PC-9 (cell line): ENCODE measurements around the gene PPIE. TPM values are rescaled to one million over a fixed set of nuclear protein-coding genes. Genes with fewer than 3 reads are reported as not detected.
A peak's percentile ranks its signal among the peaks of the same experiment; 100 is the strongest.
"Not testable (repeated sequence)": the region's sequence is repeated elsewhere in the genome, so short reads cannot be mapped to it uniquely, and the experiment has no call there.

ENCODE experiments used
- BruUV-seq: library from RNA; stranded (reverse); fragments of 400-500 nt; replicated peaks from 2 replicates; lab custom pipeline; 2021; lab: Mats Ljungman, UMichigan
- CTCF ChIA-PET: fragments of 300-600 bp; sonication (Branson Sonifier 250); formaldehyde crosslinking; loops from one replicate; lab custom pipeline; 2022; ENCODE audit warnings: antibody characterized with exemption; lab: Charles Lee
- POLR2A ChIA-PET: fragments of 300-600 bp; sonication (Branson Sonifier 250); formaldehyde crosslinking; loops from one replicate; lab custom pipeline; 2022; ENCODE audit warnings: antibody characterized with exemption; ENCODE audit not compliant: unreplicated experiment; lab: Charles Lee
- DNase-seq, 2 experiments: peaks; one replicate each; pipeline versions ENCODE4 v3.0.0 to v3.0.0-alpha.2; 2015 to 2022; ENCODE audit warnings: mixed read lengths in 1 of 2
- H2AFZ ChIP-seq: fragments of 200-600 bp; sonication (generic); 2 replicates; pipeline ENCODE4 v1.8.1; 2017; ENCODE audit warnings: antibody characterized with exemption
- H3F3A ChIP-seq: fragments of 200-600 bp; sonication (generic); 2 replicates; pipeline ENCODE4 v1.8.1; 2017; ENCODE audit warnings: antibody characterized with exemption, mild to moderate bottlenecking, low read depth; ENCODE audit not compliant: insufficient read depth
- H3K27ac ChIP-seq: fragments of 200-600 bp; sonication (generic); 2 replicates; pipeline ENCODE4 v1.6.1; 2016; ENCODE audit warnings: mixed run types
- H3K27me3 ChIP-seq: fragments of 200-600 bp; sonication (generic); 2 replicates; pipeline ENCODE4 v1.6.1; 2016; ENCODE audit warnings: low read depth, mixed run types; ENCODE audit not compliant: insufficient read depth
- H3K36me3 ChIP-seq: fragments of 200-600 bp; sonication (generic); 2 replicates; pipeline ENCODE4 v1.6.1; 2016; ENCODE audit warnings: low read depth, mixed run types
- H3K4me1 ChIP-seq: fragments of 200-600 bp; sonication (generic); replicated peaks from 2 replicates; pipeline ENCODE4 v1.6.1; 2016; ENCODE audit warnings: mixed run types; ENCODE audit not compliant: insufficient read depth
- H3K4me2 ChIP-seq: fragments of 200-600 bp; sonication (generic); 2 replicates; pipeline ENCODE4 v1.6.1; 2017; ENCODE audit warnings: mixed run types
- H3K4me3 ChIP-seq: fragments of 200-600 bp; sonication (generic); 2 replicates; pipeline ENCODE4 v1.6.1; 2016; ENCODE audit warnings: mixed run types
- H3K79me2 ChIP-seq: fragments of 200-600 bp; sonication (generic); 2 replicates; pipeline ENCODE4 v1.6.1; 2017; ENCODE audit warnings: low read depth, mixed run types
- H3K9me2 ChIP-seq: fragments of 200-600 bp; sonication (generic); 2 replicates; pipeline ENCODE4 v1.8.1; 2017; ENCODE audit warnings: mild to moderate bottlenecking; ENCODE audit not compliant: insufficient read depth
- H3K9me3 ChIP-seq: fragments of 200-600 bp; sonication (generic); 2 replicates; pipeline ENCODE4 v1.8.1; 2016; ENCODE audit warnings: low read depth; ENCODE audit not compliant: insufficient read depth
- H4K20me1 ChIP-seq: fragments of 200-600 bp; sonication (generic); 2 replicates; pipeline ENCODE4 v1.8.1; 2017; ENCODE audit not compliant: insufficient read depth
- CTCF ChIP-seq: fragments of 200-600 bp; sonication (generic); conservative IDR thresholded peaks from 2 replicates; pipeline ENCODE4 v1.6.1; 2017; ENCODE audit warnings: mixed run types, antibody characterized with exemption, mild to moderate bottlenecking, moderate library complexity
- EZH2 ChIP-seq: fragments of 200-600 bp; sonication (generic); IDR thresholded peaks from 2 replicates; pipeline ENCODE4 v1.8.0; 2017; ENCODE audit warnings: antibody characterized with exemption, low read depth
- intact Hi-C: fragments of 100-400 bp; cut with micrococcal nuclease; formaldehyde crosslinking; loops from one replicate; pipeline ENCODE4 v1.10.0; 2022; ENCODE audit not compliant: unreplicated experiment
- total RNA-seq: library from RNA; stranded (reverse); gene quantifications from 2 replicates; pipeline ENCODE4 v1.2.3, GENCODE V29; 2021

The PPIE gene
- total RNA-seq, 1 experiment from 2014 or later, result 81.1 TPM

- intact Hi-C loops, result no loop called here
- ChIA-PET CTCF (no interaction called here), POLR2A (no interaction called here)
- Histone ChIP-seq H3K9me3 (no peaks in the 10 kb centered on the region), H3K9me2 (no peaks in the 10 kb centered on the region), H3F3A (no peaks in the 10 kb centered on the region), H2AFZ (no peak overlapping the region), H3K79me2 (no peaks in the 10 kb centered on the region), H4K20me1 (no peaks in the 10 kb centered on the region), H3K4me1 (no peaks in the 10 kb centered on the region), H3K36me3 (no peaks in the 10 kb centered on the region), H3K4me2 (no peak overlapping the region), H3K27me3 (no peaks in the 10 kb centered on the region), H3K4me3 (no peak overlapping the region), H3K27ac (no peak overlapping the region)
- no peak for DNase-seq
- BruUV-seq, result no TSS peak
- TF ChIP-seq EZH2 (no peak), CTCF (no peak)
These were observed 53.2 kb downstream of the PPIE start for GRCh38 chr1:39791838-39792237.

- Histone ChIP-seq H3K4me2 (no peak overlapping the region), H2AFZ (no peak overlapping the region), H4K20me1 (no peaks in the 10 kb centered on the region), H3K79me2 (no peaks in the 10 kb centered on the region), H3K9me3 (no peaks in the 10 kb centered on the region), H3K27me3 (no peaks in the 10 kb centered on the region), H3K4me1 (peaks cover 10% of the 10 kb centered on the region), H3K36me3 (no peaks in the 10 kb centered on the region), H3F3A (peaks cover 5% of the 10 kb centered on the region; the same call in 1 of the 2 replicates), H3K27ac (no peak overlapping the region), H3K4me3 (no peak overlapping the region), H3K9me2 (no peaks in the 10 kb centered on the region)
- BruUV-seq, result no TSS peak
- intact Hi-C loops, result no loop called here
- POLR2A ChIA-PET, result no interaction called here
- TF ChIP-seq CTCF, result no peak
- TF ChIP-seq EZH2, result no peak
- DNase-seq, result no peak
- CTCF ChIA-PET, result no interaction called here
These were observed 57.0 kb downstream of the PPIE start for GRCh38 chr1:39795651-39796050.

DNA sequence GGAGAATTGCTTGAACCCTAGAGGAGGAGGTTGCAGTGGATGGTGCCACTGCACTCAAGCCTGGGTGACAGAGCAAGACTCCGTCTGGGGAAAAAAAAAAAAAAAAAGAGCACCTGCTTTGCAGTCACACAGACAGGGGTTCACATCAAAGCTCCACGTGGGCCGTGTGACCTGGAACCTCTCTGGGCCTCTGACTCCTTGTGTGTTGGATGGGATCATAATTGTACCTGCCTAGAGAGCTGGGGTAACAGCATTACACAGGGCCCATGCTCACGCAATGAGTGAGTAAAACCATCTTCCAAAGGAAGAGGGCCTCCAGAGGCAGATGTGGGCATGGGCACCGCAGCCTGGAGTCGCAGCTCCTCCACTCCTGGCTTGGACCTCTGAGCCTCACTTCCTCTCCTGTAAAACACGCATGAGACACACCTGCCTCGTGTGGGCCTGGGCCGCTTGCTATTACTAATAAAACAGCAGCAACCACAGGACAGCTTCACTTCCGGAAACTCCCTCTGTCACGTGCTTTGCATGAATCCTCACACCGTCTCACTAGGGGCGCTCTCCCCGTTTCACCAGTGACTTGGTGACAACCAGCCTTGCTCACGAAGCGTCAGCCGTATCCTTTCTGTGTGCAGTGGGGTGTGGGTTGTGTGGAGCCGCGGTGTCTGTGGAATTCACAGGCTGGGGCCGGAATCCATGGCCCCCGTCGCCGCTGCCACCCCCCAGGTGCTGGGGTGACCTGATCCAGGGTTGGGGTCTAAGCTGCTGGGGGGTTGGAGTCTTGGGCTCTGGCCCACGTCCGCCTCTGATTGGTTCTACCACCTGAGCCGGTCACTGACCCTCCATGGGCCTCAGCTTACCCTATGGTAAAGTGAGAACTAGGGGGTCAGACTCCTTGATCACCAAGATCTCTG is 60.4 kb downstream of the PPIE start:
- H3K9me3 ChIP-seq, H3F3A ChIP-seq, H4K20me1 ChIP-seq, H3K4me2 ChIP-seq, H3K9me2 ChIP-seq, H3K27ac ChIP-seq, H3K79me2 ChIP-seq, H3K4me3 ChIP-seq, H3K36me3 ChIP-seq, H2AFZ ChIP-seq, H3K27me3 ChIP-seq: not testable (repeated sequence)
- peak in 1 of 2 experiments; percentile 76 for DNase-seq
- BruUV-seq, result TSS peak; percentile 81
- ChIA-PET POLR2A (interaction anchor here (0.6 kb wide), 2 partner anchors 651 to 656 kb away, joined by 3 to 4 read pairs; no protein-coding TSS in a partner anchor), CTCF (interaction anchor here (0.6 to 1.9 kb wide), 8 partner anchors 9 to 211 kb away, joined by 3 to 7 read pairs (median 5); no protein-coding TSS in a partner anchor)
- peaks cover 13% of the 10 kb centered on the region for H3K4me1 ChIP-seq
- intact Hi-C loops, result loop anchor here (1.0 kb wide), 1 partner anchor 193 kb away; no protein-coding TSS in a partner anchor
